ENCODE data around the gene AGMAT.

DNA sequence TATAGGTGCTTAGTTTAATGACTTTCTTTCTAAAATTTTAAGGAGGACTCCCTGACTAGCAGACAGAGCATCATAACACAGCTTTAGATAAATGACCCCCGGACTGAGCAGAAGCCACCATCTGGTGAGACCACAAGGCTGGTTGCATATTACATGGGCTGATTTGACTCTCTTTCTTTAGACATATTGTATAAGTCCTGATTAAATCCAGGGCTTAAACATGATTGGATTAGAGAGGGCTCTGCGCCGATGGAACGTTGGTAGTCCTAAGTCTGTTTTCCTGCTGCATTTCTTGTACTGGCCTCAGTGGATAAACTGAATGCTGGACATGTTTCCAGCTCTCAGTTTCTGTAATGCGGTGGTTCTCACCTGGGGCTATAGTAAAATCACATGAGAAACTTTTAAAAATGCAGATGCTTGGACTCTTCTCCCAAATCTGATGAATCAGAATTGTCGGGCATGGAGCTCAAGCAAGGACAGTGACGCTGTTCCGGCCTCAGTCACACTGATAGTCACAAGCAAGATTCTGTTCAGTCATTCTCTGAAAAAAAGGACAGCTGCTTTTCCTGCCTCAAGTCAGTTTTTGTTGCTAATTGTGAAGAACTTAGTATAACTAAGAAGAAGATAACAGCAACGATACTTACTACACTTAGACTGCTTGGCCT lies 49.0 kb upstream of the AGMAT start:
- TF ChIP-seq, protein P1, sequence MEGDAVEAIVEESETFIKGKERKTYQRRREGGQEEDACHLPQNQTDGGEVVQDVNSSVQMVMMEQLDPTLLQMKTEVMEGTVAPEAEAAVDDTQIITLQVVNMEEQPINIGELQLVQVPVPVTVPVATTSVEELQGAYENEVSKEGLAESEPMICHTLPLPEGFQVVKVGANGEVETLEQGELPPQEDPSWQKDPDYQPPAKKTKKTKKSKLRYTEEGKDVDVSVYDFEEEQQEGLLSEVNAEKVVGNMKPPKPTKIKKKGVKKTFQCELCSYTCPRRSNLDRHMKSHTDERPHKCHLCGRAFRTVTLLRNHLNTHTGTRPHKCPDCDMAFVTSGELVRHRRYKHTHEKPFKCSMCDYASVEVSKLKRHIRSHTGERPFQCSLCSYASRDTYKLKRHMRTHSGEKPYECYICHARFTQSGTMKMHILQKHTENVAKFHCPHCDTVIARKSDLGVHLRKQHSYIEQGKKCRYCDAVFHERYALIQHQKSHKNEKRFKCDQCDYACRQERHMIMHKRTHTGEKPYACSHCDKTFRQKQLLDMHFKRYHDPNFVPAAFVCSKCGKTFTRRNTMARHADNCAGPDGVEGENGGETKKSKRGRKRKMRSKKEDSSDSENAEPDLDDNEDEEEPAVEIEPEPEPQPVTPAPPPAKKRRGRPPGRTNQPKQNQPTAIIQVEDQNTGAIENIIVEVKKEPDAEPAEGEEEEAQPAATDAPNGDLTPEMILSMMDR (IDR thresholded peaks at IDR 0.05): no peak
- no peak for TF ChIP-seq ZFX (IDR thresholded peaks at IDR 0.05; ENCODE audit: borderline replicate concordance)
